ENCODE data around the gene CEP250. TPM values are rescaled to one million over a fixed set of nuclear protein-coding genes. Genes with fewer than 3 reads are reported as not detected.

CEP250 gene
- total and polyA plus RNA-seq, 9 donors: 11.7 to 44.2 (median 25.8) TPM

DNA sequence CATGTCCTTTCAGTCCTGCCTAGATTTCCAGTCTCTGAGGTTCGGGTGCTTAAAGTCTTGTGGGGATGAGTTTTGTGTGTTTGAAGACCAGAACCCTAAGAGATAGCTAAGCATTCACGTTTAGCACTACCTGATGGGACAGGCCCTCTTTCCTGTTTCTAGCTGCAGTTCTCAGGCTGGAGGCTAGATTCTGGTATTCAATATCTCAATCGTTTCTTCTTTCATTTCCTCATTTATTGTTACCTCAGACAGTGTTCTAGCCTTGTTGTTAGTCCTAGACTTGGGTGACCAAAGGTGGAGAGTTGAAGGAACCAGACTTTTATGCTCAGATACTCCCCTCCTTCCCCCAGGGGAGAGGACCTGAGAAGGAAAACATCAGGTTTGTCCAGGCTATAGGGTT, 16.8 kb downstream of the CEP250 start:
- no peak overlapping the region for H3K27ac ChIP-seq
- DNase-seq: no peak
- TF ChIP-seq CTCF (IDR thresholded peaks at IDR 0.05) (no peak), EP300 (IDR thresholded peaks at IDR 0.05) (no peak), POLR2A (IDR thresholded peaks at IDR 0.05) (no peak)
- no peak overlapping the region for H3K4me3 ChIP-seq
- 89 to 95% (median 95%) methylated on average over 3 of the region's 3 CpGs for WGBS, 3 donors
- intact Hi-C loops (cut with DNase I): loop anchor here in 1 of 4 donors (10.0 kb wide), 1 partner anchor 223 kb away; the partner anchor contains the start of genes NFS1 and ROMO1
- H3K4me1 ChIP-seq (ENCODE audit: insufficient read depth): peaks cover 2% of the 10 kb centered on the region
- H3K9me3 ChIP-seq: no peaks in the 10 kb centered on the region
- H3K36me3 ChIP-seq: no peaks in the 10 kb centered on the region
- no peaks in the 10 kb centered on the region for H3K27me3 ChIP-seq

- H3K9me3 ChIP-seq: no peaks in the 10 kb centered on the region
- no peaks in the 10 kb centered on the region for H3K27me3 ChIP-seq
- no peak for DNase-seq
- H3K36me3 ChIP-seq: no peaks in the 10 kb centered on the region
- H3K4me1 ChIP-seq (ENCODE audit: insufficient read depth): no peaks in the 10 kb centered on the region
- no peak overlapping the region for H3K27ac ChIP-seq
- intact Hi-C loops (cut with DNase I): loop anchor here in 1 of 4 donors (10.0 kb wide), 1 partner anchor 221 kb away; the partner anchor contains the start of genes NFS1 and ROMO1
- TF ChIP-seq CTCF (IDR thresholded peaks at IDR 0.05): no peak
- no peak for TF ChIP-seq POLR2A (IDR thresholded peaks at IDR 0.05)
- no peak for TF ChIP-seq EP300 (IDR thresholded peaks at IDR 0.05)
- 82 to 86% (median 86%) methylated on average over 8 of the region's 8 CpGs for WGBS, 3 donors
- no peak overlapping the region for H3K4me3 ChIP-seq
Measured at GRCh38 chr20:35473684-35474083, 18.3 kb downstream of the CEP250 start.

DNA sequence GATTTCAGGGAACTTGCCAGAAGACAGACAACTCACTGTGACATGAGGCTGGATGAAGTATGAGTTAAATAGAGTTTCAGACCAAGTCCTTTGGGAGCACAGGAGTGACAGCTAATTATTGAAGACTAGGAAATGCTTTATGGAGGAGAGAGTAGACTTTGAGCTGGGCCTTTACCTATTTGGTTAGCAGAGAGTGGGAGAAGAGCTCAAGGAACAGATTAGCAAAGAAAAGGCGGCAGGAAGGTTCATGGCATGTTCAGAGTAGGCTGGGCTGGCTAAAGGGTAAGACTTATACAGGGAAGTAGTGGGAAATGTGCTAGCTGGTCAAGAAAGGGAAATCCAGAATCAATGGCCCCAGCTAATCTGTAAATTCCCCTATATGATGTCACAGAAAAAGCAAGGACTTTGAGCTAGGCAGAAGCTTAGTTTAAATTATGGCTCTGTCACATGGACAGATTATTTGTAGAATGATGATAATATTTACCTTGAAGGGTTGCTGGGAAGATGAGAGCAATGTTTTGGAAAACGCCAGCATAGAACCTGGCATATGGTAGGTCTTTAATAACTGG, 19.0 kb downstream of the CEP250 start:
- Histone ChIP-seq H3K36me3 (no peaks in the 10 kb centered on the region), H3K9me3 (no peaks in the 10 kb centered on the region), H3K4me1 (ENCODE audit: insufficient read depth) (no peaks in the 10 kb centered on the region), H3K4me3 (no peak overlapping the region), H3K27ac (no peak overlapping the region), H3K27me3 (no peaks in the 10 kb centered on the region)
- TF ChIP-seq CTCF (IDR thresholded peaks at IDR 0.05): no peak
- TF ChIP-seq EP300 (IDR thresholded peaks at IDR 0.05): no peak
- TF ChIP-seq POLR2A (IDR thresholded peaks at IDR 0.05): no peak
- intact Hi-C loops (cut with DNase I): loop anchor here in 1 of 4 donors (10.0 kb wide), 1 partner anchor 220 kb away; the partner anchor contains the start of genes NFS1 and ROMO1
- WGBS, 3 donors: 90 to 99% (median 91%) methylated on average over 2 of the region's 2 CpGs
- no peak for DNase-seq

GRCh38 chr20:35476288-35476687, 20.9 kb downstream of the CEP250 start:
- H3K27ac ChIP-seq: no peak overlapping the region
- H3K9me3 ChIP-seq: no peaks in the 10 kb centered on the region
- H3K4me1 ChIP-seq (ENCODE audit: insufficient read depth): no peaks in the 10 kb centered on the region
- H3K27me3 ChIP-seq: no peaks in the 10 kb centered on the region
- TF ChIP-seq POLR2A (IDR thresholded peaks at IDR 0.05) (no peak), EP300 (IDR thresholded peaks at IDR 0.05) (no peak), CTCF (IDR thresholded peaks at IDR 0.05) (no peak)
- H3K4me3 ChIP-seq: no peak overlapping the region
- intact Hi-C loops (cut with DNase I): loop anchor here in 1 of 4 donors (10.0 kb wide), 1 partner anchor 219 kb away; the partner anchor contains the start of genes NFS1 and ROMO1
- no peaks in the 10 kb centered on the region for H3K36me3 ChIP-seq
- no peak for DNase-seq
- 71 to 89% (median 83%) methylated on average over 4 of the region's 4 CpGs for WGBS, 3 donors
